ENCODE measurements around the gene FOXN1.
A peak's percentile ranks its signal among the peaks of the same experiment; 100 is the strongest.

Gene FOXN1

GRCh38 chr17:28547096-28547622 lies 41.0 kb downstream of the FOXN1 start:
- no peak for DNase-seq (ENCODE audit: low read depth in 2 of 2)

DNA sequence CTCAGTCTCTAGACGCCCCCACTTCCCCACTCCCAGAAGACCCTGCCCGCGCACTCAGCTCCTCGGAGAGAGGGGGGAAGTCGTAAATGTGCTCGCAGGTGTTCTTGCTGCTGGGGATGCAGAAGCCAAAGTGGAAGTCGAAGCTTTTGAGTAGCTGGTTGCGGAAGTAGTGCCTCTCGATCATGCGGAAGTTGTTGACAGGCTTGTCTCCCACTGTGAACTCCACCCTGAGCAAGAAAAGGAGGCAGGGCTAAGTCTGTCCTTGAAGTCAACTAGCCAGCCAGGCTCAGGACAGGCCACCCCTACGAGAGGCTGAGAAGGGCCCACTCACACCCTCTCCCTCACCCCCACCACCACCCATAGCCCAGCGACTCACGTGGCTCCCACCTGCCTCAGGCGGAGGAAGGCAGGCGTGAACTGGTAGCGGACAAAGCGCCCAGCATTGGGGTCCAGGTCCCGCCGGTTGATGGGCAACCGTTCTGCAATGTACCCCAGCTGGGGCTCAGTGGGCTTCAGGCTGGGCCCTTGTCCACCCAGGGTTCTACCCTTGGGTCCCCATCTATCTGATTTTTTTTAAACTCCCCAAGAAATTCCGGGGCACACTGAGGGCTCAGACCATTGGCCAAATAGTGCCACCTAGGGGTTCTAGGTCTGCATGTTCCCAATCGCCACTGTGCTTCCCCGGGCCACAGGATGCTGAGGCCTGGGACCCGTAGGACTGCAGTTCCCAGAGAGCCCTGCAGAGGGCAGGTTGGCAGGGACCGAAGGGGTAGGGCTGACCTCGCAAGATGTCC lies 41.7 kb downstream of the FOXN1 start:
- no peak for DNase-seq (ENCODE audit: low read depth in 2 of 2)

- DNase-seq (ENCODE audit: low read depth in 2 of 2) = no peak
Measured at GRCh38 chr17:28548417-28549130, 42.4 kb downstream of the FOXN1 start.

DNA sequence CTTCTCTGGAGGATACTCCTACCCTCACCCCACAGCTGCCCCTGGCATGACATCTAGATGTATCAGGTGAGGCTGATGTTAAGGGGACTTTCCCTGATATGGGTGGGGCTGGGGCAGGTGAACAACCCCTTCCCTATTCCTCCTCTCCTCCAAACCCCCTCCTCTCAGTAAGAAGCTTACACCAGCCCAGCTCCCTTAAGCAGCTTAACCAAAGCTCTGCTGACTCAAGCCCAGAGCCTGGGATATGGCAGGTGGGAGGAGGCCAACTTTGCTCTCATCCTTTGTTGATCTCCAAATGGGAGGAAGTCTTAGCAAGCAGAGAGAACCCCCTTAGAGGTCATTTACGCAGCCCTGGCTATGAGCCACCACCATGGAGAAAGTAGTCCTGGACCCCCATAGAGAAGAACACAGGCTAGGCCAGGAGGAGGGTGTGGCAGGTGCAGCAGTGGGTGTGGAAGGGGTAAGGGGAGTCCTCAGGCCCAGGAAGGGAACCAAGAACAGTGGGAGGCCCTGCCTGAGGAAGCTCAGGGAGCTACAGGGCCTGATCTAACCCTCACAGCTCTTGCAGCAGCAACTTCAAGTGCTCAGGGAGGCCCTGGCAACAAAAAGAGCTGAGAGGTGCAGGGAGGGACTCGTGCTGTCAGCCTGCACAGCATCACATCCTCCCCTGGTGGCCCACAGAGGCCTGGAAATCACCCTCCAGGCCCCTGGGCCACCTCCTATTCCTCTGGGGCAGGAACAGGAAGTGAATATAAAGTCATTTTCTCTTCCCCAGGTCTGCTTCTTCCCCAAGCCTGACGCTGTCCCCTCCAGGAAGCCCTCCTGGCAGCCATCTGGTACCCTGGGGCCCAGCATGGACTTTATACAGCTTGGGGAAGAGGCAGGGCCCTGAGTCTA lies 43.3 kb downstream of the FOXN1 start:
- DNase-seq (ENCODE audit: low read depth in 2 of 2) = no peak

GRCh38 chr17:28550858-28551257 lies 44.7 kb downstream of the FOXN1 start:
- DNase-seq (ENCODE audit: low read depth in 2 of 2) = no peak

DNA sequence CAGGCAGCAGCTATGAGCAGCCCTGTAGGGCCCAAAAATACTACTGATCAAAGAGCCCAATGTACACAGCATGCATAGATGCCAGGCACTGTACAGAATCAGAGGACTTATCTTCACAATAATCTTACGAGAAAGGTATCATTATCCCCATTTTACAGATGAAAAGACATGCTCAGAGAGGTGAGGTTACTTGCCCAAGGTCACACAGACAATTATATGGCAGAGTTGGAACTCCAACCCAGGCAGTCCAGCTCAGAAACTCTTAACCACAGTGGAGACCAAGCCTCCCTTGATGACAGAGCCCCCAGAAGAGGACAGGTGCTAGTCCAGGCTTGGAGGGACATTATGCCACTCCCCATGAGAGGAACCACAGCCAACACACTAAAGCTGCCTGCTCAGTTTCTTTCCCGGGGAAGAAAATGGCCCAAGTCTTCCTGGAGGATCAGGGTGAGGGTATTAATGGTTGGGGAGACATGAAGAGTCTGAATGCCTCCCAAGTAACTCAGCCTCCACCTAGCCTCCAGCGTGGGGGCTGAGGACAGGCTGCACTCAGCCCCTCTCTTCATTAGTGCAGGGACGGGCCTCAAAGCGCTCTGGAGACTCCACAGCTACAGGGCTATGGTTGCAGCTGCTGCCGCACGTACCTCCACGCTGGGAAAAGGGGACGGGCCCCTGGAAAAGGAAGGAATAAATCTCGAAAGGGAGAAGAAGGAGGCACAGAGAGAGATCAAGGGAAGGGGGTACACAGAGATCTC lies 45.5 kb downstream of the FOXN1 start:
- DNase-seq (ENCODE audit: low read depth in 2 of 2) = no peak

DNA sequence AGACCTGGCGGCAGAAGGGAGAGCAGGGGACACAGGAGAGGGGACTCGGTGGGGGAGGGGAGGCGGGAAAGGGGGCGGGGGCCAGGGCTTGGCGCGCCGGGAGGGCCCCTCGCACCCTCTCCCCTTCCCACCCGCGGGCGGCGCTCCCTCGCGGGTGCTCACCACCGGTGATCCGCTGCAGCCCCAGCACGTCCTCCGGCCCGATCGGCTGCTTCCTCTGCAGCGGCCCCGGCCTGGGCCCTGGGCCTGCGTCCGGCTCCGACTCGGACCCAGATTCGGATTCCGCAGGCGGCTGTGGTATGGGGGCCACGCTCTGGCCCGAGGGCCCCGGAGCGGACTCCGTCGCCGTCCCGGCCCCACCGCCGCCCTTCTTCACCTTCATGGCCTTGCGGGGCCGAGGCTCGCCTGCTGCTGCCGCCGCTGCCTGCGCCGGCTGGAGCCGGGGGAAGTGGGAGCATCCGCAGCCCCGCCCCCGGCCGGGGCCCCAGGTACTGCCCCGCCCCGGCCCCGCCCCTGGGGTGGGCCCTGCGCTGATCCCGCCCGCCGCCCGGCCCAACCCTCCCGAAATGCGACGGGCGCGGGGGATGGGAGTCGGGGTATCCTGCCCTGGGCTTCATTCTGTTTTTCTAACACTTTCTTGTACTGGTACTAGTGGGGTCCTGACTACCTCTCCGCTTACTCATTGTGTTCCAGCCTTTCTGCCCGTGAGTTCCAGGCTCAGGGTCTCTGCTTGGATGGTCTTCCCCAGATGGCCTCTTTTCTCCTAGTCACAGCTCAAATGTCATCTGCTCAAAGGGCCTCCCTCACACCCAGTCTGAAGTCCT lies 46.2 kb downstream of the FOXN1 start, which contains the start of gene UNC119:
Gene UNC119 (minus strand): TSS at position 449 of the 824 bp plus-strand sequence. CDS start 67 bp downstream, at position 382.
- peak; percentile 49 to 55 for DNase-seq (ENCODE audit: low read depth in 2 of 2)

GRCh38 chr17:28553000-28553505 lies 46.9 kb downstream of the FOXN1 start:
- no peak for DNase-seq (ENCODE audit: low read depth in 2 of 2)

- no peak for DNase-seq (ENCODE audit: low read depth in 2 of 2)
Measured at GRCh38 chr17:28554565-28554964, 48.4 kb downstream of the FOXN1 start.

GRCh38 chr17:28555022-28555421 lies 48.9 kb downstream of the FOXN1 start:
- DNase-seq (ENCODE audit: low read depth in 2 of 2) = no peak

DNA sequence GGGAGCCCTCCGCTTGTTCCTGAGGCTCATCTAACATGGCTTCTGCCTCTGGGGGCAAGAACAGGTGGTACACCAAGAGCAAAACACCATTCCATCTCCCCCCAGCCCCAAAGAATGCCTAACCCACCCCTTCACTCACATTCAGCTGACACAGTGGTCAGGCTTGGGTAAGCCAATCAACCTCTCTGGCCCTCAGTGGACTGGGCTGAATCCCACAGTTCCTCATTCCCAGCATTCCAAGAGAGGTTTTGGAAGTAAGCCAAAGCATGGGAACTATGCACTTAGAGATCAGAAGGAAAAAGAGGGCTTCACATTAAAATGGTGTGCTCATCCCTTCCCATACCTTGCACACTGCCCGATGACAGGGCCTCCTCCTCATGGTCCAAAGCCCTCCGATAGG lies 57.3 kb downstream of the FOXN1 start:
- no peak for DNase-seq (ENCODE audit: low read depth in 2 of 2)

- no peak for DNase-seq (ENCODE audit: low read depth in 2 of 2)
Measured at GRCh38 chr17:28567604-28568003, 61.5 kb downstream of the FOXN1 start.

DNA sequence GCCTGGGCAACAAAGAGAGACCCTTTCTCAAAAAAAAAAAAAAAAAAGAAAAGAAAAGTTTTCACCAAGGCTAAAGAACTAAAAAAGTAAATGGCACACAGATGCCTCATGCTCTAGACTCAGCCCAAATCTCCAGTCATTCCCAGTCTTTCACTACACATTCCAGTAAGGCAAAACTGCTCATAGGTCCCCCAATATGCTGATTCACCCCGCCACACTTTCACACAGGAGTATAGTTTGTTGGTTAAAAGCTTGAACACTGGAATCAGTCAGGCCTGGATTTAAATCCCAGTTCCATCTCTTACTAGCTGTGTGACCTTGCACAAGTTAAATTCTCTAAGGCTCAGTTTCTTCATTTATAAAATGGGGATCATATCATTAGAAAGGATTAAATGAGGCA lies 63.3 kb downstream of the FOXN1 start:
- no peak for DNase-seq (ENCODE audit: low read depth in 2 of 2)

GRCh38 chr17:28570716-28571360 lies 64.7 kb downstream of the FOXN1 start:
- DNase-seq (ENCODE audit: low read depth in 2 of 2) = no peak

GRCh38 chr17:28571361-28572122 lies 65.4 kb downstream of the FOXN1 start, which contains the start of gene PIGS:
Gene PIGS, minus strand, starts transcription at chr17:28571524. Its CDS starts 28 bp downstream, at chr17:28571496.
- DNase-seq (ENCODE audit: low read depth in 2 of 2) = peak; percentile 81 to 83

DNA sequence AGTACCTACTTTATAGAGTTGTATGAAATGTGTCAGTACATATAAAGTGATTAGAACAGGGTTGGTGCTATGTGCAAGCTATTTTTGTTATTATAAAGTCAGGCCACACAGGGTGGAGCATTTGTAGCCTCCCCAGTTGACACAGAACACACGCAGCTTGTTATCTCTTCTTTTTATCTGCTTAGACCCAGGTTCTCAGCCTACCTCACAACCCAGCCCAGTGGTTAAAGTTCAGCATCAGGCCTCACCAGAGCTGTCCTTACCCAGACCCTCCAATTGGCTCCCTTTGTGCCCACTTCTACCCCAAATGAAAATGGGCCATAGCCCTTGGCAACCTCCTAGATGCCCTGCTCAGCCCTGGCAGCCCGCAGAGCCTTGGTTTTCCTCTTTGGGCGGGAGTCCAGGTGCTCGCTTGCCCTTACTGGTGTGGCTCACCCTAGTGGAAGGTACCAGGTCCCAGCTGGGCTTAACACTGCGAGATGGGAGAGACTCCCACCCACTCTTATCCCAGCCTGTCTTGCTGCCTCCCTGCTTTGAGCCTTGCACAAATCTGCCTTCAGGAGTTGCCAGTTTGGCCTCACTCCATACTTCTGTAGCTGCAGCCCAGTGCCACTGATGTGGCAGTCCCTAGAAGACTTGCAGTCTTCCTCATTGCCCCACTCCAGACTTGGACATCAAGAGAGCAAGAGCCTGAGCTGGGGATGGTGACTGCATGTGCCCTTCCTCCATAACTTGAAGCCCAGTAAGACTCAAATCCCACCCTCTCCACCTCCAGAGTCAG lies 66.3 kb downstream of the FOXN1 start:
- DNase-seq (ENCODE audit: low read depth in 2 of 2) = no peak

DNA sequence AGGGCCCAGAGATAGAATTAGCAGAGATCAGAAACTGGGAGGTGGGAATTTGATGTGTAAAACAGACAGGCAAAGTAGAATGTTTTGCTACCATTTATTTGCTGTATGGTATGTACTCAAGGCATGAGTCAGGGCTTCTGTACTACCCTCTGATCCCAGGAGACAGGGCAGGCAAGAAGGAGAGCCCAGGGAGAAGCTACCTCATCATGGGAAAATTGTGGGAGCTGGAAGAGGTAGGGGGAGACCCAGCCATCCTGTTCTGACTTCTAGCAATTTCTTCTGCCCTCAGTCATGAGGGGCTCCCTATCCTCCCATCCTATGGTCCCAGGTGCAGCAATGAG lies 66.9 kb downstream of the FOXN1 start:
- no peak for DNase-seq (ENCODE audit: low read depth in 2 of 2)

DNA sequence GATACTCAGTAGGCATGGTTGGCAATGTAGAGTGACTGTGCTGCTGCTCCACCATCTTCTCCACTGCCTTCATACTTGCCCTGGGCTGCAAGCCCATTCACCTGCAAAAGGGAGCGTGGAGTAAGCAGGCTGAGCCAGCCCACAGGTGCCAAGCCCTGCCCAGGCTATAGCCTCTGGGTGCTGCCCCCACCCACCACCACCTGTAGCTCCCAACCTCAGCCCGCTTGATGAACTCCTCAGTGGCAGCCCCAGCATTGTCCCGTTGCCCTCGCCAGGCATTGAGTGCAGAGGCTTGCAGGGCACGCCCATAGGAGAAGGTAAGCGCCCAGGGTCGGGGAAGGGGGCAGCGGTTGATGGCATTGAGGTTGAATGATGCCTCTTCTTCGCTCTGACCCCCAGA lies 67.4 kb downstream of the FOXN1 start:
- DNase-seq (ENCODE audit: low read depth in 2 of 2) = no peak

All from stimulated activated CD8-positive, alpha-beta memory T cell treated with anti-CD3 and anti-CD28 coated beads, Interleukin-7, amount 100 ng/mL, for 1 hour (primary cell).